GM19463 (cell line): ENCODE measurements around the gene MATCAP1.

Source experiments
- ATAC-seq: cut with Tn5 transposase; IDR thresholded peaks from one replicate; pipeline ENCODE4 v1.9.1; 2021; ENCODE audit warnings: mild to moderate bottlenecking, moderate library complexity; ENCODE audit not compliant: unreplicated experiment

Gene MATCAP1

DNA sequence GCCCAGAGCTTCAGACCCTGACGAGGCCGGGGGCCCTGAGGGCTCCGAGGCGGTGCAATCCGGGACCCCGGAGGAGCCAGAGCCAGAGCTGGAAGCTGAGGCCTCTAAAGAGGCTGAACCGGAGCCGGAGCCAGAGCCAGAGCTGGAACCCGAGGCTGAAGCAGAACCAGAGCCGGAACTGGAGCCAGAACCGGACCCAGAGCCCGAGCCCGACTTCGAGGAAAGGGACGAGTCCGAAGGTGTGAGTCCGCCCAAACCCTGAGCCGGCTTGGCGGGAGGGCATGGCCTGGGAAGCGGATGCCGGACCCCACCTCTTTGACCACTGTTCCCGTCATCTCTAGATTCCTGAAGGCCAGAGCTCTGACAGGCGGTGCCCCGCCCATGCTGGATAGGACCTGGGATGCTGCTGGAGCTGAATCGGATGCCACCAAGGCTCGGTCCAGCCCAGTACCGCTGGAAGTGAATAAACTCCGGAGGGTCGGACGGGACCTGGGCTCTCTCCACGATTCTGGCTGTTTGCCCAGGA is 9.0 kb downstream of the MATCAP1 start:
- ATAC-seq, result no peak

DNA sequence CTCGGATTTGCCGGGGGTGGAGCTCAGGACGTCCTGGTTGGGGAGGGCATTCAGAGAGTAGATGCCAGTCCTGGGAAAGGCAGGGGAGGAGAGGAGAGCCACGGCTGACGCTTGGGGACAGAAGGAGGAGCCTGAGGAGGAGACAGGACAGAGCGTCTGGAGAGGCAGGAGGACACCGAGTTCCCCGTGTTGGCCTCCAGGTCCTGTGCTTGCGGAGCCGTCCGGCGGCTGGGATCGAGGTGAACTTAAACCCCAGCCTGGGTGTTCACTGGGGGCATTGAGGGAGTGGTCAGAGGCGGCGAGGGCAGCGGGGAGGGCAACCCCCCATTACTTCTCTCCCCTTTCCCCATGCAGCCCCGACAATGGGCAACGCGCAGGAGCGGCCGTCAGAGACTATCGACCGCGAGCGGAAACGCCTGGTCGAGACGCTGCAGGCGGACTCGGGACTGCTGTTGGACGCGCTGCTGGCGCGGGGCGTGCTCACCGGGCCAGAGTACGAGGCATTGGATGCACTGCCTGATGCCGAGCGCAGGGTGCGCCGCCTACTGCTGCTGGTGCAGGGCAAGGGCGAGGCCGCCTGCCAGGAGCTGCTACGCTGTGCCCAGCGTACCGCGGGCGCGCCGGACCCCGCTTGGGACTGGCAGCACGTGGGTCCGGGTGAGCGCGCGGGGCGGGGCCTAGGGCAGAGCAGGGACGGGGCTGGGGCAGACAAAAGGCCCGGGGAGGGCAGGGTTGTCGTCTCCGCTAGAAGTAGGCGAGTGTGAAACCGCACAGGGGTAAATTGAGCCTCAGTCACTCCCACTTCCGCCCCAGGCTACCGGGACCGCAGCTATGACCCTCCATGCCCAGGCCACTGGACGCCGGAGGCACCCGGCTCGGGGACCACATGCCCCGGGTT is 9.7 kb downstream of the MATCAP1 start:
- ATAC-seq, result peak; percentile 43

DNA sequence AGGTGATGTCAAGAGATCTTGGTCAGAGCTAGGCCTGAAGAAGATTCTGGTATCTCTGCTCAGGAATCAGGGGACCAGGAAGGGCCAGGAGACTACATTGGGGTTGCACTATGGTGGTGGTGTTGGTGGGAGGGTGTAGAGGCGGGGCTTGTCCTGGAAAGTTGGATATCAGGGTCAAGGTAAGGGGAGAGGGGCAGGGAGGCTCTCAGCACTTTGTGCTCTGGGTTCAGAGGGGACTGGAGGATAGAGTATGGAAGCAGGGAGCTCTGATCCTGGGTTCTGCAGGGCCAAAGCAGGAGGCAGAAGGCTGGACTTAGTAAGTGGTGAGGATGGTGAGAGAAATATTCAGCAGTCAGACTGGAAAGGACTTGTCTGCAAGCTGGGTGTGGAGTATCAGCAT is 10.4 kb downstream of the MATCAP1 start:
- ATAC-seq, result no peak

DNA sequence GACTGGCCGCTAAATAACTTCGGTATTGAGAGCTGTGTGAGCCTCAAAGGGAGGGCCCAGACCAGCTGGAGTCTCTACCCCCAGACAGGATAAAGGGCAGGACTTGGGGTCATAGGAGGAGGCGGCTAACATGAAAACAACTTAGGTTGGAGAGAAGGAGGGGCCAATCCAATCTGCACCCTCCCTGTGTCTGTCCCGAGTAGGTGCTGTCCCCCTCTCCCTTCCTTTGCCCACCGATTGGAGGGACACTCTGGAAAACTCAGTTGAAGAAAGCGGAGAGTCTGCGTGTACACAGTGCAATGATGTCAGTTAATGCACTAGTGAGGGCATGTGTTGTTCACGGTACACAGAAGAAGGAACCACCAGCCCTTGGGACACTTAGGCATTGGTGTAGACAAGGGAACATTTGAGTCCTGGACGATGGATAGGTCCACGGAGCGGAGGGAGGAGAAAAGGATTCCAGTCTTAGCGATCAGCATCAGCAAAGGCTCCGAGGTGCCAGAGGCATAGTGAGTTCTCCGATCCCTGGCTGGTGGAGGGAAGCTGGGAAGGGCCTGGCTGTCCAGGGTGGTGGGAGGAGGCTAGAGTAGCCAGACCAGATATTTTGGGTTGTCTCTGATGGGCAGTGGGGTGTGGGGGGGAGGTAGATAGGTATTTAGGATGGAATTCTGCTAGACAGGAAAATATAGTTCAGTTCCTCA is 12.7 kb downstream of the MATCAP1 start:
- peak; percentile 5 for ATAC-seq

DNA sequence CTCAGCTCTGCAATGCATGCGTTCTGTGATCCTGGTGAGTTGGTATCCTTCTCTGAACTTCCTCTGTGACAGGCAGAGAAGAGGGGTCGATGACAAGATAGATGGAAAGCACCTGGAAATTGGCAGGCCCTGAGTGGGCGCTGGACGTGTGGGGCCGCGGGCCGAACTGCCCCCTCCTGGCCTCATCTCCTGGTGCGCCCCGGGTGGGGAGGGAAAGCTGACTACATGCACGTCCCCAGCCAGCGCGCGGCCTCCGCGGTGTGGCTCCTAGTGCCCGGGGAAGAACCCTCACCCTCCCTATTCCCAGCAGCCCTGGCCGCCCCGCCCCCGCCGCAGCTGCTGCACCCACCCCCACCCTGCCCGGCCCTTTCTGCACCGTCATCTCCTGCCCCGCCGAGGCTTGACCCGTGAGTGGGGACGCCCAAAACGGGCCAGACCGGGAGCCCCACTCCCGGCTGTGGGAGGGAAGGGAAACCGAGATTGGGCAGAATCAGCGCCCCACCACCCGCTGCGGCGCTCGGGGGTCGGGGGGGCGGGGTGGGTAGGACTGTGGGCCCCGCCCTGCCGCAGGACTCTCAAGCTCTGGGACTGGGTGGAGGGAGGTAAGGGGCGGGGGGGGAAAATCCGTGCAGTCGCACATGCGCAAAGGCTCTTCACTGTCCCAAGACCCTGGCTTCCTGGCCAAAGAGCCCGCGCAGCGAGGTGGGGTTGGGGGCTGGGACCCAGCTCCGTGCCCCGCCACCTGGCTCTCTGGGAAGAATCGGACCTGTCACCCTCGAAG is 13.4 kb downstream of the MATCAP1 start, which contains the start of gene NOL3:
Gene NOL3 (plus strand): TSS at position 371 of the 781 bp plus-strand sequence.
- ATAC-seq, result peak; percentile 48

DNA sequence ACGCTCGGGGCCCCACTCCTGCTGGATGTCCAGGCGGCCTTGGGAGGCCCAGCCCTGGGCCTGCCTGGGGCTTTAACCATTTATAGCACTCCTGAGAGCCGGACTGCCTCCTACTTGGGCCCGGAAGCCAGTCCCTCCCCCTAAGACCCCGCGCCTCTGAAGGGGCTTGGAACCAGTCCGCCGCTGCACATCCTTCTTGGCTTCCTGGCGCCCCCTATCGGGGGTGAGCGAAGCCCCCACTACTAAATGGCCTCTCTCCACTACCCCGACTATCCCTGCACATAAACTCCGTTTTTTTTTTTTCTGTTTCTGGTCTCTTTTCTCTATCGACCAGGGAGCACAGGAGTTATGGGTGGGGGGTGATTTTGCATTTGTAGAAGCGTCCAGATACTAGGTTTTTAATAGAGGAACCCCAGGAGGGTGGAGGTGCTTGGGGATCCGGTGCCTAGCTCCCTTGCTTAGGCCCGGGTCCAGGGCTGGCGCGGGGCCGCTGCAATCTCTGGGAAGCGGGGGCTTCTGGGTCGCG is 14.1 kb downstream of the MATCAP1 start:
- ATAC-seq, result no peak

DNA sequence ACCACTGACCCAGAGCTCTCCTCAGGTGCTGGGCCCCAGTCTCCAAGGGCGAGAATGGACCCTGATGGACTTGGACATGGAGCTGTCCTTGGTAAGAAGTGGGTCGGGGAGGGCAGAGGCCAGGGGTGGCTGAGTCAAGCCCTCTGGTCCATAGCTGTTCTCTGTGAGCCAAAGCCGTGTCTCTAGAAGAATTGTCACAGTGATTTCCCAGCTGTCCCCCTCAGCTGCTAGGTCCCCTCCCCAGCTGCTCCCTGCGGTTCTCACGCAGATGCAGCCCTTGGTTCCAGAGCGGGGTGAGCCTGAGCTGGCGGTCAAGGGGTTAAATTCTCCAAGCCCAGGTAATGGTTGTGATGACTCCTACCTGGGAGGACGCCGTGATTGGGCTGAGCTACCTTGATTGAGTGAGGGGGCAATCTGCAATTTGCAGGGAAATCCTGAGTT is 14.7 kb downstream of the MATCAP1 start:
- ATAC-seq, result no peak

DNA sequence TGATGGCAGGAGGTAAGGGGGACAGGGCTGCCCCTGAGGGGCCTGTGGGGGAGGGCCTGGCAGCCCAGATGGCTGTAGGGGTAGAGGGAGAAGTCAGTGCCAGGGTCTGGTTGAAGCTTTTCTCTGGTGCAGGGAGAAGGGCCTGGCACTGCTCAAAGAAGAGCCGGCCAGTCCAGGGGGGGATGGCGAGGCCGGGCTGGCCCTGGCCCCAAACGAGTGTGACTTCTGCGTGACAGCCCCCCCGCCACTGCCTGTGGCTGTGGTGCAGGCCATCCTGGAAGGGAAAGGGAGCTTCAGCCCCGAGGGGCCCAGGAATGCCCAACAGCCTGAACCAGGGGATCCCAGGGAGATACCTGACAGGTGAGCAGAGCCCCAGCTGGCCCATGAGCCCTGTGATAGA is 16.2 kb downstream of the MATCAP1 start:
- no peak for ATAC-seq

DNA sequence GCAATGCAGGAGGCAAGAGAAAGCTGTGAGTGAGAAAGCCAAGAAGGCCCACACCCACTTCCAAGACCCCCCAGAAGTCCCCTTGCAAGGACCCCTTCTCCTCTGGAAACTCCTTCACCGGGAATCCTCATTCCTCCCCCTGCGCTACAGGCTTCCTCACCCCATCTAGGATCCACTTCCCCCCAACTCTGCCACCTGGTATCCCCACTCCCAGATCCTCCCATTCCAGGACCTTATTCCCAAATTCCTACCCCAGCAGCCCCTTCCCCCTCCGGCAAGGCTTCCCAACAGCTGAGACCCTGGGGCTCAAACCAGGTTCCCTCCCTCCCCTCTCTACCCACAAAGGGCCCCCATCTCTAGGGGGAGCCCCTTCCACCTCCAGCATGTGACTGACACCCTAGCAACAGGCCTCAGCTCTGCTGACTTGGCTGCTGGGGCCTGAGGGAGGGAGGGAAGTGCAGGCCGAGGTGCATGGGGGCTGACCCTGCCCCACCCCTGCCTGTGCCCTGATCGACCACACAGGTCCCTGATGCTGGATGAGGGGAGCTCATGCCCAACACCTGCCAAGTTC is 17.1 kb downstream of the MATCAP1 start:
- ATAC-seq, result no peak

DNA sequence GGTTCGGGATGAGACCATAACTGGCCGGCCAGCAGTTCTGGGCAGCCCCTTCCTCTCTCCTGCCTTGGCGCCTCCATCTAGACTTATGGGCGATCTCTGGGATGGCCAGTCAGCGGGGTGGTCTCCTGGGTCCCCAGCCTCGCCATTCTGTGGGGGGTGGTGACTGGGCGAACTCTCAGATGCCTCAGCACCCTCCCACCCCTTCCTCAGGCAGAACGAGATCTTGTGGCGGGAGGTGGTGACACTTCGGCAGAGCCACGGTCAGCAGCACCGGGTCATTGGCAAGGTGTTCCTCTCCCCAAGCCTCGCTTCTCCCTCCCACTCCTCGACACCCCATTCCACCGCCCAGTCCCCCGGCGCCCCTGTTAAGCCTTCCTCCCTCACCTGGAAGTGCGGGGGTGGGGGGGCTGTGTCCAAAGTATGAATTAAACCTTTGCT is 17.6 kb downstream of the MATCAP1 start:
- ATAC-seq, result no peak

DNA sequence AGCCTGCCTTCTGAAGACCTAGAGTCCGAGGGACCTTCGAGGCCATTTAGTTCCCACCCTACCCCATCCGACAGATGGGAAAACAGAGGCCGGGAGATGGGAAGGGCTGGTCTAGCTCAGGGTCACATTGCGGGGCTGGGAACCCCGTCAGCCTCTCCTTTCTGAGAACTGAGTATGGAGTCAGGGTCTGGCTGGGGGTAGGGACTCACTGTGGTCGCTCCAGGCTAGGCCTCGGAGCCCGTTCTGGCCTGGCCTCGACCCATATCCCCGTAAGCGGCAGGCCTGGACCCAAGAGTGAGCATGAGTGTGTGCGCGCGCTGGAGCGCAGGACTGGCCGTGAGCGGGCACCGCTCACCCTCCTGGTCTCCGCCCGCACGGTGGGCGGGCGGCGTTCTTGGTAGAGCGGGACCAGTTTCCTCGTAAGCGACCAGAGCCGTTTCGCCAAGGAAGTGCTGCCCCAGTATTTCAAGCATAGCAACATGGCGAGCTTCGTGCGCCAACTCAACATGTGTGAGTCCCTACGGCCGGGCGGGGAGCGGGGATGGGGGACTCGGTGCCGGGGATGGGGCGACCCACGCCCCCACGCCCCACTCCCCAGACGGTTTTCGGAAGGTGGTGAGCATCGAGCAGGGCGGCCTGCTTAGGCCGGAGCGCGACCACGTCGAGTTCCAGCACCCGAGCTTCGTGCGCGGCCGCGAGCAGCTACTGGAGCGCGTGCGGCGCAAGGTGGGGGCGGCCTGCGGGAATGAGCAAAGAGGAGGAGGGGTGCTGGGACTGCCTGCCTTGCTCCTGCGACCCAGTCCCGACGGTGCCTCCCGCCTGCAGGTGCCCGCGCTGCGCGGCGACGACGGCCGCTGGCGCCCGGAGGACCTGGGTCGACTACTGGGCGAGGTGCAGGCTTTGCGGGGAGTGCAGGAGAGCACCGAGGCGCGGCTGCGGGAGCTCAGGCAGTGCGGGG is 18.4 kb downstream of the MATCAP1 start:
- no peak for ATAC-seq

DNA sequence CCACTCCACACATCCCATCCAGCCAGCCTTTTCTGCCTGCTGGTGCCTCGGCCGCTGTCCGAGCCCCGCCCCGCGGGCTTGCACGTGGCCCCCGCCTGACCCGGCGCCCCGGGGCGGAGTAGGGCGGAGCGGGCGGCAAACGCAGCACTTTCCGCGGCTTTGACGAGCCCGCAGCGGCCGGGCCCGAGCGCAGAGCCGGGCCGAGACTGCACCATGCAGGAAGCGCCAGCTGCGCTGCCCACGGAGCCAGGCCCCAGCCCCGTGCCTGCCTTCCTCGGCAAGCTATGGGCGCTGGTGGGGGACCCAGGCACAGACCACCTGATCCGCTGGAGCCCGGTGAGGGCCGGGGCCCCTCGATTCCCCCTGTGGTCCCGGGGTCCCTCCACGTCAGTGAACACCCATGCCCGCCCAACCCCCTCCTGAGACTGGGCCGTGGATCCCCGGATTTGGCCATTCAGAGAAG is 19.1 kb downstream of the MATCAP1 start, which contains the start of gene HSF4:
Gene HSF4 (plus strand): TSS at position 147 of the 463 bp plus-strand sequence. CDS start 67 bp downstream, at position 214.
- ATAC-seq, result no peak

DNA sequence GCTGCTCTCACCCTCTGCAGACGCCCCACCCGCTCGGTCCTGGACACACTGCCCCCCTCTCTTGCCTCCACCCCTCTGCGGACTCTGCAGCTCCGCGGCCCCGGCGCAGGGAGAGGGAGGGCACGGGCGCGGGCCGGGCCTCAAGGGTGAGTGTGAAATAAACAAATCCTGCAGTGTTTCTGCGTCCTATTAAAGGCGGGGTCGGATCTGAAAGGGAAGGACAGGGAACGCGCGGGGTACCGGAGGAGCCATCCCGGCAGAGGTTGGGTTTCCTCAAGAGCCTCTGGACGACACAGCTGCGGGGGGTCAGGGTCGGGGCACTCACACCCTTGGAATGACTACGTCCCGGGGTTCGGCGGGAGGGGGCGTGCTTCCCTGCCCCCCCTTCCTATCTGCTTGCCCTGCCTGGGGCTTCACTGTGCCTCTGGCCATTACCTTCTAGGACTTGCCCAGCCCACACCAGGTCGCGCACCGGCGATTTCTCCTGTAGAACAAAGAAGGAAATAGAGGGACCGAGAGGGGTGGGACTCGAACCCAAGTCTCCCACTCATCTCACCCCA is 19.7 kb downstream of the MATCAP1 start:
- ATAC-seq, result no peak

DNA sequence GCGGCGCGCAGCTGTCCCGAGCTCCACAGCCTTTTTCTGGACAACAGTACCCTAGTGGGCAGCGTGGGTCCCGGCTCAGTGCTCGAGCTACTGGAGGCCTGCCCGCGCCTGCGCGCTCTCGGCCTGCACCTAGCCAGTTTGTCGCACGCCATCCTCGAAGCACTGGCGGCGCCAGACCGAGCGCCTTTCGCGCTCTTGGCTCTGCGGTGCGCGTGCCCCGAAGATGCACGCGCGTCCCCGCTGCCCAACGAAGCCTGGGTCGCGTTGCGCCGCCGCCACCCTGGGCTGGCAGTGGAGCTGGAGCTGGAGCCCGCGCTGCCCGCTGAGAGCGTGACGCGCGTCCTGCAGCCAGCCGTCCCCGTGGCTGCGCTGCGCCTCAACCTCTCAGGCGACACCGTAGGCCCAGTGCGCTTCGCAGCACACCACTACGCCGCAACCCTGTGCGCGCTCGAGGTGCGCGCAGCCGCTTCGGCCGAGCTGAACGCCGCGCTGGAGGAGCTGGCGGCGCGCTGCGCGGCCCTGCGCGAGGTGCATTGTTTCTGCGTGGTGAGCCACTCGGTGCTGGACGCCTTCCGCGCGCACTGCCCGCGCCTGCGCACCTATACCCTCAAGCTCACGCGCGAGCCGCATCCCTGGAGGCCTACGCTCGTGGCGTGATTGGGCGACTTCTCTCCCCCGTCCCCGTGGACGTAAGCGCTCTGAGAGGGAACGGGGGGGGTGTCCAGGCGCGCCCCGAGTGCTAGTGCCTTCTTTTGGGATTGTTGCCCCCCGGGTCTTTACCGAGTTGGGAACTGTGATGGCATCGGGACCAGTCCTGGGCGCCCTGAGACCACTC is 20.4 kb downstream of the MATCAP1 start:
- ATAC-seq, result no peak

DNA sequence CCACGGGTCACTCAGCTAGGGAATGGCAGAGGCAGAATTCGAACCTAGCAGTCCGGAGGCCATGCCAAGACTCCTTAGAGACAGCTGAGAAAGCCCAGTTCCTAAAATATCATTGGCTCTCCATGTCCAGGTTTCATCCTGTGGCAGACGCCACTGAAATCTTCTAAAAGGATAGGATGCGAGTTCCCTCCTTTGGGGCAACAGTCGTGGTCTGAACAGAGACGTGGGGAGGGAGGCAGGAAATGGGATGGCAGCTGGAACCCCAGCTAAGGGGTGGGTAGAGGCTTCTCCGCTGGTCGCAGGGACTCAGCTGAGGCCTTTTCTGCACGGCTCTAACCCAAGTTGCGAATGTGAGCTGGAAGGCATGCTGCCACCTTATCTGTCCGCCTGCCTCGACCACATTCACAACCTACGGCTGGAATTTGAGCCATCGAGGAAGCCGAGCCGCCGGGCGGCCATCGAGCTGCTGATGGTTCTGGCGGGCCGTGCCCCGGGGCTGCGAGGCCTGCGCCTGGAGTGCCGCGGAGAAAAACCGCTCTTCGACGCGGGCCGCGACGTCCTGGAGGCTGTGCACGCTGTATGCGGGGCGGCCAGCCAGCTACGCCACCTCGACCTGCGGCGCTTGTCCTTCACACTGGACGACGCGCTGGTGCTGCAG is 21.1 kb downstream of the MATCAP1 start:
- no peak for ATAC-seq

DNA sequence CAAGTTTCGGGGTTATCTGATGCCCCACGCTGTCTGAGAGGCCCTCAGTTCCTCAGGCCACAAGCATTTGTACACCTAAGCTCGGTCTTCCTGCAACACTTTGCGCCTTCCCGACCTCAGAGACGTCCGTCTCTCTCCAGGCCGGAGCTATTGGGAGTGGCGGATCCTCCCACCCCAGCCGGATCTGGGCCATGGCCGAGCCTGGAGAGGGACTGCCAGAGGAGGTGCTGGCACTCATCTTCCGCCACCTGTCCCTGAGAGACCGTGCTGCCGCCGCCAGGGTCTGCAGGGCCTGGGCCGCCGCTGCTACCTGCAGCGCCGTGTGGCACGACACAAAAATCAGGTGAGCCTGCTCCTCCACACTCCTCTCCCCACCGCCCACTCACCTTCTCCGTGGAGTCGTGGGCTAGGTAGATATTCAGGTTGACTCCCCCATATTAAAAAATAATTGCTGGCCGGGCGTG is 22.1 kb downstream of the MATCAP1 start:
- ATAC-seq, result no peak
